PFSK-1 (cell line): ENCODE measurements around the gene RNASE8.

Experiments
- POLR2AphosphoS5 ChIP-seq: IDR thresholded peaks from 2 replicates; pipeline ENCODE4 v1.6.1; 2012; ENCODE audit warnings: low read depth, mild to moderate bottlenecking, control low read depth, low read length, moderate library complexity
- SIN3A ChIP-seq: IDR thresholded peaks from 2 replicates; pipeline ENCODE4 v1.6.1; 2012; ENCODE audit warnings: mild to moderate bottlenecking, low read length, moderate library complexity, borderline replicate concordance; ENCODE audit not compliant: insufficient read depth
- TAF1 ChIP-seq: IDR thresholded peaks from 2 replicates; pipeline ENCODE4 v1.6.1; 2012; ENCODE audit warnings: low read length, control low read depth, borderline replicate concordance; ENCODE audit not compliant: insufficient read depth
- TF ChIP-seq, protein P1 (sequence below), 2 experiments: IDR thresholded peaks; 2 replicates each; pipeline versions ENCODE4 v1.6.1 to v1.8.0; 2011 to 2012; ENCODE audit warnings: low read depth in 2 of 2, low read length in 2 of 2, control low read depth in 1 of 2, inconsistent platforms in 1 of 2, mild to moderate bottlenecking in 1 of 2, moderate library complexity in 1 of 2; ENCODE audit not compliant: insufficient read depth in 1 of 2

DNA sequence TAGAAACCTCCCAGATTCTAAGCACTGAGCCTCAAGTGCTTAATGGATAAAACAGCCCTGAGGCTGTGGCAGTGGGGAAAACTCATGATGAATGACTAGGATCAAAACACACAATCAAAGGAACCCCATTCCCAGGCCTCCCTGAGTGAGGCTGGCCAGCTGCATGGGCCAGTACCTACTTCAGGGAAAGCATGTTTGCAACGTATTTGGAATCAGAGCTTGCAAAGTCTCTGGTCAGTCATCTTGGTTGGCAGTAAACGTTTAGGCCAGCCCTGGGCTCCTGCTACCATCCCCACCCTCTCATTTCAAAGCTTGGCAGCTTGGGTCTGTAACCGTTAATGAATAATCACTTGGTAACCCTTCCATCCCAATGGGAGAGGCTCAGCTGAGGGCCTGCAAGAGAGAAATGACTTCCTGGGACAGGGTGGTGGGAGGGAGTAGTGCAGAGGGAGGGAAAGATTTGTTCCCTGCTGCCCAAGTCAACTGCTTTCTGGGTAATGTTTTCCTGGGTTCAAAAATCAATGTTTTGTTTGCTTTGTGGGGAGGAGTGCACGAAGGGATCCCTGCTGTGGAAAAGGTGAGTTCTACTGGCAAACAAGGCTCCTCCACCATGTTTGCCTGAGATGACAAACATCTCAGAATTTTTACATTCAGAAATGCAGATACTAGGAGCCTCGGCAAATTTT, 2.0 kb upstream of the RNASE8 start:
- TF ChIP-seq POLR2AphosphoS5 (no peak), TAF1 (no peak), SIN3A (no peak)
- TF ChIP-seq, protein P1, sequence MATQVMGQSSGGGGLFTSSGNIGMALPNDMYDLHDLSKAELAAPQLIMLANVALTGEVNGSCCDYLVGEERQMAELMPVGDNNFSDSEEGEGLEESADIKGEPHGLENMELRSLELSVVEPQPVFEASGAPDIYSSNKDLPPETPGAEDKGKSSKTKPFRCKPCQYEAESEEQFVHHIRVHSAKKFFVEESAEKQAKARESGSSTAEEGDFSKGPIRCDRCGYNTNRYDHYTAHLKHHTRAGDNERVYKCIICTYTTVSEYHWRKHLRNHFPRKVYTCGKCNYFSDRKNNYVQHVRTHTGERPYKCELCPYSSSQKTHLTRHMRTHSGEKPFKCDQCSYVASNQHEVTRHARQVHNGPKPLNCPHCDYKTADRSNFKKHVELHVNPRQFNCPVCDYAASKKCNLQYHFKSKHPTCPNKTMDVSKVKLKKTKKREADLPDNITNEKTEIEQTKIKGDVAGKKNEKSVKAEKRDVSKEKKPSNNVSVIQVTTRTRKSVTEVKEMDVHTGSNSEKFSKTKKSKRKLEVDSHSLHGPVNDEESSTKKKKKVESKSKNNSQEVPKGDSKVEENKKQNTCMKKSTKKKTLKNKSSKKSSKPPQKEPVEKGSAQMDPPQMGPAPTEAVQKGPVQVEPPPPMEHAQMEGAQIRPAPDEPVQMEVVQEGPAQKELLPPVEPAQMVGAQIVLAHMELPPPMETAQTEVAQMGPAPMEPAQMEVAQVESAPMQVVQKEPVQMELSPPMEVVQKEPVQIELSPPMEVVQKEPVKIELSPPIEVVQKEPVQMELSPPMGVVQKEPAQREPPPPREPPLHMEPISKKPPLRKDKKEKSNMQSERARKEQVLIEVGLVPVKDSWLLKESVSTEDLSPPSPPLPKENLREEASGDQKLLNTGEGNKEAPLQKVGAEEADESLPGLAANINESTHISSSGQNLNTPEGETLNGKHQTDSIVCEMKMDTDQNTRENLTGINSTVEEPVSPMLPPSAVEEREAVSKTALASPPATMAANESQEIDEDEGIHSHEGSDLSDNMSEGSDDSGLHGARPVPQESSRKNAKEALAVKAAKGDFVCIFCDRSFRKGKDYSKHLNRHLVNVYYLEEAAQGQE (IDR thresholded peaks at IDR 0.05; ENCODE audit: insufficient read depth in 1 of 2, low read depth in 2 of 2, low read length in 2 of 2) = no peak
